GM12891 (cell line): ENCODE measurements around the gene ABCC9.
"Not testable (repeated sequence)": the region's sequence is repeated elsewhere in the genome, so short reads cannot be mapped to it uniquely, and the experiment has no call there.

ENCODE experiments used
- DNase-seq: peaks from one replicate; pipeline ENCODE4 v3.0.0; 2011; ENCODE audit warnings: low spot score; ENCODE audit not compliant: insufficient read length
- FAIRE-seq: peaks from 2 replicates; lab custom pipeline; 2011; peaks lifted over from hg19 to GRCh38; lab: Jason Lieb, UNC
- PAX5 ChIP-seq: IDR thresholded peaks from 2 replicates; pipeline ENCODE4 v1.6.1; 2011; ENCODE audit warnings: low read length, moderate library complexity, mild to moderate bottlenecking; ENCODE audit not compliant: insufficient read depth, severe bottlenecking
- POLR2A ChIP-seq: IDR thresholded peaks from 2 replicates; pipeline ENCODE4 v1.6.1; 2011; ENCODE audit warnings: low read depth, low read length, control low read depth
- POLR2AphosphoS5 ChIP-seq: IDR thresholded peaks from 2 replicates; pipeline ENCODE4 v1.6.1; 2011; ENCODE audit warnings: low read depth, low read length, control low read depth
- POU2F2 ChIP-seq: IDR thresholded peaks from 2 replicates; pipeline ENCODE4 v1.6.1; 2011; ENCODE audit warnings: low read depth, mild to moderate bottlenecking, control low read depth, low read length, moderate library complexity
- SPI1 ChIP-seq: IDR thresholded peaks from 2 replicates; pipeline ENCODE4 v1.6.1; 2011; ENCODE audit warnings: low read depth, low read length, control low read depth
- TAF1 ChIP-seq: IDR thresholded peaks from 2 replicates; pipeline ENCODE4 v1.6.1; 2011; ENCODE audit warnings: low read depth, low read length, control low read depth

The ABCC9 gene

GRCh38 chr12:21809100-21809499, 132.1 kb downstream of the ABCC9 start:
- FAIRE-seq (no peak), DNase-seq (no peak)
- TF ChIP-seq POLR2A (no peak), SPI1 (no peak), TAF1 (no peak), POU2F2 (no peak), PAX5 (no peak), POLR2AphosphoS5 (no peak)

GRCh38 chr12:21806255-21806654, 135.0 kb downstream of the ABCC9 start:
- FAIRE-seq = no peak
- no peak for TF ChIP-seq POLR2A
- TF ChIP-seq SPI1 = no peak
- TF ChIP-seq TAF1 = no peak
- TF ChIP-seq POLR2AphosphoS5 = no peak
- no peak for TF ChIP-seq POU2F2
- no peak for TF ChIP-seq PAX5
- no peak for DNase-seq

- TF ChIP-seq POLR2A = no peak
- TF ChIP-seq TAF1 = no peak
- TF ChIP-seq POLR2AphosphoS5 = no peak
- TF ChIP-seq SPI1 = no peak
- TF ChIP-seq POU2F2 = no peak
- FAIRE-seq (no peak), DNase-seq (no peak)
These were observed 139.5 kb downstream of the ABCC9 start for GRCh38 chr12:21801522-21802288.

GRCh38 chr12:21800011-21800410, 141.2 kb downstream of the ABCC9 start:
- FAIRE-seq (no peak), DNase-seq (no peak)
- TF ChIP-seq POLR2A = no peak
- TF ChIP-seq PAX5 = no peak
- no peak for TF ChIP-seq POLR2AphosphoS5
- TF ChIP-seq SPI1 = no peak

- TF ChIP-seq TAF1 (no peak), POU2F2 (no peak), SPI1 (no peak), PAX5 (no peak), POLR2A (no peak)
- DNase-seq = no peak
- FAIRE-seq = no peak
These were observed 143.7 kb downstream of the ABCC9 start for GRCh38 chr12:21797539-21797938.

GRCh38 chr12:21795648-21796328, 145.4 kb downstream of the ABCC9 start:
- TF ChIP-seq POLR2AphosphoS5 (no peak), SPI1 (no peak), PAX5 (no peak), TAF1 (no peak), POU2F2 (no peak), POLR2A (no peak)
- FAIRE-seq (no peak), DNase-seq (no peak)

- DNase-seq, FAIRE-seq: not testable (repeated sequence)
These were observed 146.2 kb downstream of the ABCC9 start for GRCh38 chr12:21794807-21795595.

- not testable (repeated sequence) for FAIRE-seq, DNase-seq
These were observed 151.5 kb downstream of the ABCC9 start for GRCh38 chr12:21789687-21790086.

- FAIRE-seq (no peak), DNase-seq (no peak)
- no peak for TF ChIP-seq POLR2AphosphoS5
- TF ChIP-seq PAX5 = no peak
- no peak for TF ChIP-seq TAF1
- TF ChIP-seq SPI1 = no peak
- TF ChIP-seq POU2F2 = no peak
- no peak for TF ChIP-seq POLR2A
These were observed 152.9 kb downstream of the ABCC9 start for GRCh38 chr12:21788089-21788983.
